Lower leg skin (tissue), 3 donors: ENCODE data around the gene SKI.
"Not testable (repeated sequence)": the region's sequence is repeated elsewhere in the genome, so short reads cannot be mapped to it uniquely, and the experiment has no call there.

Experiments used
- POLR2A ChIP-seq, 2 donors: fragments of 450-650 bp; IDR thresholded peaks; one replicate each; pipeline ENCODE4 v1.6.1; 2016 to 2017; ENCODE audit warnings: antibody characterized with exemption in 2 of 2, mild to moderate bottlenecking in 1 of 2, moderate library complexity in 1 of 2
- TF ChIP-seq, protein P1 (sequence below), 3 donors: fragments of 450-650 bp; IDR thresholded peaks; one replicate each; pipeline ENCODE4 v1.5.1; 2016; ENCODE audit warnings: antibody characterized with exemption in 3 of 3, mild to moderate bottlenecking in 3 of 3, moderate library complexity in 2 of 3

- TF ChIP-seq, protein P1, sequence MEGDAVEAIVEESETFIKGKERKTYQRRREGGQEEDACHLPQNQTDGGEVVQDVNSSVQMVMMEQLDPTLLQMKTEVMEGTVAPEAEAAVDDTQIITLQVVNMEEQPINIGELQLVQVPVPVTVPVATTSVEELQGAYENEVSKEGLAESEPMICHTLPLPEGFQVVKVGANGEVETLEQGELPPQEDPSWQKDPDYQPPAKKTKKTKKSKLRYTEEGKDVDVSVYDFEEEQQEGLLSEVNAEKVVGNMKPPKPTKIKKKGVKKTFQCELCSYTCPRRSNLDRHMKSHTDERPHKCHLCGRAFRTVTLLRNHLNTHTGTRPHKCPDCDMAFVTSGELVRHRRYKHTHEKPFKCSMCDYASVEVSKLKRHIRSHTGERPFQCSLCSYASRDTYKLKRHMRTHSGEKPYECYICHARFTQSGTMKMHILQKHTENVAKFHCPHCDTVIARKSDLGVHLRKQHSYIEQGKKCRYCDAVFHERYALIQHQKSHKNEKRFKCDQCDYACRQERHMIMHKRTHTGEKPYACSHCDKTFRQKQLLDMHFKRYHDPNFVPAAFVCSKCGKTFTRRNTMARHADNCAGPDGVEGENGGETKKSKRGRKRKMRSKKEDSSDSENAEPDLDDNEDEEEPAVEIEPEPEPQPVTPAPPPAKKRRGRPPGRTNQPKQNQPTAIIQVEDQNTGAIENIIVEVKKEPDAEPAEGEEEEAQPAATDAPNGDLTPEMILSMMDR (IDR thresholded peaks at IDR 0.05) = not testable (repeated sequence)
- TF ChIP-seq POLR2A (IDR thresholded peaks at IDR 0.05) = not testable (repeated sequence)
Measured at GRCh38 chr1:2247045-2247394, 18.9 kb downstream of the SKI start.
